ENCODE results near the gene SIGLEC1.

DNA sequence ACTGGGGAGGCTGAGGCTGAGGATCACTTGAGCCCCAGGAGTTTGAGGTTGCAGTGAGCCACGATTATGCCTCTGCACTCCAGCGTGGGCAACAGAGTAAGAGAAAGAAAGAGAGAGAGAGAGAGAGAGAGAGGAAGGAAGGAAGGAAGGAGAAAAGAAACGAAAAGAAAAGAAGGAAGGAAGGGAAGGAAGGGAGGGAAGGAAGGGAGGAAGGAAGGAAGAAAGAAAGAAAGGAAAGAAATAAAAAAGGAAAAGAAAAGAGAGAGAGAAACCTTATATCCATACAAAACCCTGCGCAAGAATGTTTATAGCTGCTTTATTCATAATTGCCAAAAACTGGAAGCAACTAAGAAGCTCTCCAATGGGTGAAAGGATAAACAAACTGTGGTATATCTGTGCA is 12.0 kb upstream of the SIGLEC1 start:
- TF ChIP-seq, protein P1, sequence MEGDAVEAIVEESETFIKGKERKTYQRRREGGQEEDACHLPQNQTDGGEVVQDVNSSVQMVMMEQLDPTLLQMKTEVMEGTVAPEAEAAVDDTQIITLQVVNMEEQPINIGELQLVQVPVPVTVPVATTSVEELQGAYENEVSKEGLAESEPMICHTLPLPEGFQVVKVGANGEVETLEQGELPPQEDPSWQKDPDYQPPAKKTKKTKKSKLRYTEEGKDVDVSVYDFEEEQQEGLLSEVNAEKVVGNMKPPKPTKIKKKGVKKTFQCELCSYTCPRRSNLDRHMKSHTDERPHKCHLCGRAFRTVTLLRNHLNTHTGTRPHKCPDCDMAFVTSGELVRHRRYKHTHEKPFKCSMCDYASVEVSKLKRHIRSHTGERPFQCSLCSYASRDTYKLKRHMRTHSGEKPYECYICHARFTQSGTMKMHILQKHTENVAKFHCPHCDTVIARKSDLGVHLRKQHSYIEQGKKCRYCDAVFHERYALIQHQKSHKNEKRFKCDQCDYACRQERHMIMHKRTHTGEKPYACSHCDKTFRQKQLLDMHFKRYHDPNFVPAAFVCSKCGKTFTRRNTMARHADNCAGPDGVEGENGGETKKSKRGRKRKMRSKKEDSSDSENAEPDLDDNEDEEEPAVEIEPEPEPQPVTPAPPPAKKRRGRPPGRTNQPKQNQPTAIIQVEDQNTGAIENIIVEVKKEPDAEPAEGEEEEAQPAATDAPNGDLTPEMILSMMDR (conservative IDR thresholded peaks at IDR 0.05 in 1 of 2, IDR thresholded peaks at IDR 0.05 in 1 of 2; ENCODE audit: extremely low read depth in 1 of 2, insufficient read depth in 1 of 2, low read depth in 1 of 2, low read length in 2 of 2) = no peak
- no peak for TF ChIP-seq EZH2 (IDR thresholded peaks at IDR 0.05; ENCODE audit: borderline replicate concordance, low read length)
